Measurements from ENCODE around the gene PTPRK. TPM values are rescaled to one million over a fixed set of nuclear protein-coding genes. Genes with fewer than 3 reads are reported as not detected.

Gene PTPRK
- total and polyA plus RNA-seq, 2 experiments from 2014 or later: 26.9 to 56.4 TPM

DNA sequence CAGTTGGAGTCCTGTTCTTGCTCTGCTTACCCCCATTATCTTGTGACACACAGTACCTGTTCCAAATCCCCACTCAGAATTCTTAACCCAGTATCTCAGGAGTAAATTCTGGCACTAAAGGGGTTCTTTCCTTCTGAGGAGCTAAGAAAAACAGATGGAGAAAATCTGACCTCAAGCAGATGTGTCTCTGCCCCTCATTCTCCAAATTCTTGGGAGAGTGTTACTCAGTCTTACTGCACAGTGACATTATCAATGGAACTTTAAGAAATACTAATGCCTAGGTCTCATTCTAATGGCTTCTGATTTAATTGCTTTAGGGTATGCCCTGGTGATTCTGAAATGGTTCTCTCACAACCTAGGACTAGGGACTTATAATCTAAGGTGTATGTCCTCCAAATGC is 40.6 kb upstream of the PTPRK start (continued):
- TF ChIP-seq, protein P1, sequence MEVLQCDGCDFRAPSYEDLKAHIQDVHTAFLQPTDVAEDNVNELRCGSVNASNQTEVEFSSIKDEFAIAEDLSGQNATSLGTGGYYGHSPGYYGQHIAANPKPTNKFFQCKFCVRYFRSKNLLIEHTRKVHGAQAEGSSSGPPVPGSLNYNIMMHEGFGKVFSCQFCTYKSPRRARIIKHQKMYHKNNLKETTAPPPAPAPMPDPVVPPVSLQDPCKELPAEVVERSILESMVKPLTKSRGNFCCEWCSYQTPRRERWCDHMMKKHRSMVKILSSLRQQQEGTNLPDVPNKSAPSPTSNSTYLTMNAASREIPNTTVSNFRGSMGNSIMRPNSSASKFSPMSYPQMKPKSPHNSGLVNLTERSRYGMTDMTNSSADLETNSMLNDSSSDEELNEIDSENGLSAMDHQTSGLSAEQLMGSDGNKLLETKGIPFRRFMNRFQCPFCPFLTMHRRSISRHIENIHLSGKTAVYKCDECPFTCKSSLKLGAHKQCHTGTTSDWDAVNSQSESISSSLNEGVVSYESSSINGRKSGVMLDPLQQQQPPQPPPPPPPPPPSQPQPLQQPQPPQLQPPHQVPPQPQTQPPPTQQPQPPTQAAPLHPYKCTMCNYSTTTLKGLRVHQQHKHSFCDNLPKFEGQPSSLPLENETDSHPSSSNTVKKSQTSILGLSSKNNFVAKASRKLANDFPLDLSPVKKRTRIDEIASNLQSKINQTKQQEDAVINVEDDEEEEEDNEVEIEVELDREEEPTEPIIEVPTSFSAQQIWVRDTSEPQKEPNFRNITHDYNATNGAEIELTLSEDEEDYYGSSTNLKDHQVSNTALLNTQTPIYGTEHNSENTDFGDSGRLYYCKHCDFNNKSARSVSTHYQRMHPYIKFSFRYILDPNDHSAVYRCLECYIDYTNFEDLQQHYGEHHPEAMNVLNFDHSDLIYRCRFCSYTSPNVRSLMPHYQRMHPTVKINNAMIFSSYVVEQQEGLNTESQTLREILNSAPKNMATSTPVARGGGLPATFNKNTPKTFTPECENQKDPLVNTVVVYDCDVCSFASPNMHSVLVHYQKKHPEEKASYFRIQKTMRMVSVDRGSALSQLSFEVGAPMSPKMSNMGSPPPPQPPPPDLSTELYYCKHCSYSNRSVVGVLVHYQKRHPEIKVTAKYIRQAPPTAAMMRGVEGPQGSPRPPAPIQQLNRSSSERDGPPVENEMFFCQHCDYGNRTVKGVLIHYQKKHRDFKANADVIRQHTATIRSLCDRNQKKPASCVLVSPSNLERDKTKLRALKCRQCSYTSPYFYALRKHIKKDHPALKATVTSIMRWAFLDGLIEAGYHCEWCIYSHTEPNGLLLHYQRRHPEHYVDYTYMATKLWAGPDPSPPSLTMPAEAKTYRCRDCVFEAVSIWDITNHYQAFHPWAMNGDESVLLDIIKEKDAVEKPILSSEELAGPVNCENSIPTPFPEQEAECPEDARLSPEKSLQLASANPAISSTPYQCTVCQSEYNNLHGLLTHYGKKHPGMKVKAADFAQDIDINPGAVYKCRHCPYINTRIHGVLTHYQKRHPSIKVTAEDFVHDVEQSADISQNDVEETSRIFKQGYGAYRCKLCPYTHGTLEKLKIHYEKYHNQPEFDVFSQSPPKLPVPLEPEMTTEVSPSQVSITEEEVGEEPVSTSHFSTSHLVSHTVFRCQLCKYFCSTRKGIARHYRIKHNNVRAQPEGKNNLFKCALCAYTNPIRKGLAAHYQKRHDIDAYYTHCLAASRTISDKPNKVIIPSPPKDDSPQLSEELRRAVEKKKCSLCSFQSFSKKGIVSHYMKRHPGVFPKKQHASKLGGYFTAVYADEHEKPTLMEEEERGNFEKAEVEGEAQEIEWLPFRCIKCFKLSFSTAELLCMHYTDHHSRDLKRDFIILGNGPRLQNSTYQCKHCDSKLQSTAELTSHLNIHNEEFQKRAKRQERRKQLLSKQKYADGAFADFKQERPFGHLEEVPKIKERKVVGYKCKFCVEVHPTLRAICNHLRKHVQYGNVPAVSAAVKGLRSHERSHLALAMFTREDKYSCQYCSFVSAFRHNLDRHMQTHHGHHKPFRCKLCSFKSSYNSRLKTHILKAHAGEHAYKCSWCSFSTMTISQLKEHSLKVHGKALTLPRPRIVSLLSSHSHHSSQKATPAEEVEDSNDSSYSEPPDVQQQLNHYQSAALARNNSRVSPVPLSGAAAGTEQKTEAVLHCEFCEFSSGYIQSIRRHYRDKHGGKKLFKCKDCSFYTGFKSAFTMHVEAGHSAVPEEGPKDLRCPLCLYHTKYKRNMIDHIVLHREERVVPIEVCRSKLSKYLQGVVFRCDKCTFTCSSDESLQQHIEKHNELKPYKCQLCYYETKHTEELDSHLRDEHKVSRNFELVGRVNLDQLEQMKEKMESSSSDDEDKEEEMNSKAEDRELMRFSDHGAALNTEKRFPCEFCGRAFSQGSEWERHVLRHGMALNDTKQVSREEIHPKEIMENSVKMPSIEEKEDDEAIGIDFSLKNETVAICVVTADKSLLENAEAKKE (CRISPR knock-in tag; IDR thresholded peaks at IDR 0.05): no peak
- TF ChIP-seq EZH2phosphoT487 (IDR thresholded peaks at IDR 0.05; ENCODE audit: unreplicated experiment): no peak
- TF ChIP-seq JUNB (IDR thresholded peaks at IDR 0.05; ENCODE audit: unreplicated experiment): no peak

DNA sequence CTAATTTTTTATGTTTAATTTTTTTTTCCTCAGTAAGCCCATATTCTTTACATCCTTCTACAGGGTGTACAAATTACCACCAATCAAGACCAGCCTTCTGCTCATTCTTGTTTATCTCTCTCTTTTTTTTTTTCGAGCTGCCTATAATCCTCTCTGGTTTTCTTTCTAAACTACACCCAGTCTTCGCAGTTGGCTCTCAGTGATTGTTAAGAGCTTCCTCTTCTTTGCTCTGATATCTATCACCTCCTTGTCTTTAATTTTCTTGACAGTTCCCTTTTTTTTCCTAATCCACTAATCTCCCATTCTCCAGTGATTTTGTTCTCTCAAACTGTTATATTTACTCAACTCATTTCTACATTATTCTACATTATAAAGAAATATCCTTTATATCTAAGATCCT is 38.5 kb upstream of the PTPRK start:
- no peaks in the 10 kb centered on the region for H3K9me3 Mint-ChIP-seq
- TF ChIP-seq STAT1 (IDR thresholded peaks at IDR 0.05; ENCODE audit: unreplicated experiment) (no peak), NANOG (IDR thresholded peaks at IDR 0.05; ENCODE audit: borderline replicate concordance) (no peak), ZNF114 (CRISPR knock-in tag; IDR thresholded peaks at IDR 0.05) (no peak), JUNB (IDR thresholded peaks at IDR 0.05; ENCODE audit: unreplicated experiment) (no peak), CREB1 (CRISPR knock-in tag; IDR thresholded peaks at IDR 0.05; ENCODE audit: low read depth) (no peak)
- TF ChIP-seq, protein P1 (CRISPR knock-in tag; IDR thresholded peaks at IDR 0.05): no peak
- TF ChIP-seq, protein P2, sequence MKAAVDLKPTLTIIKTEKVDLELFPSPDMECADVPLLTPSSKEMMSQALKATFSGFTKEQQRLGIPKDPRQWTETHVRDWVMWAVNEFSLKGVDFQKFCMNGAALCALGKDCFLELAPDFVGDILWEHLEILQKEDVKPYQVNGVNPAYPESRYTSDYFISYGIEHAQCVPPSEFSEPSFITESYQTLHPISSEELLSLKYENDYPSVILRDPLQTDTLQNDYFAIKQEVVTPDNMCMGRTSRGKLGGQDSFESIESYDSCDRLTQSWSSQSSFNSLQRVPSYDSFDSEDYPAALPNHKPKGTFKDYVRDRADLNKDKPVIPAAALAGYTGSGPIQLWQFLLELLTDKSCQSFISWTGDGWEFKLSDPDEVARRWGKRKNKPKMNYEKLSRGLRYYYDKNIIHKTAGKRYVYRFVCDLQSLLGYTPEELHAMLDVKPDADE (IDR thresholded peaks at IDR 0.05): no peak
- Histone ChIP-seq H4K20me1 (replicated peaks; ENCODE audit: insufficient read depth) (no peaks in the 10 kb centered on the region), H3K27me3 (ENCODE audit: insufficient read depth) (no peaks in the 10 kb centered on the region), H3K79me2 (replicated peaks; ENCODE audit: insufficient read depth) (no peaks in the 10 kb centered on the region), H3K4me1 (ENCODE audit: insufficient read depth) (no peaks in the 10 kb centered on the region), H3K36me3 (ENCODE audit: insufficient read depth) (no peaks in the 10 kb centered on the region), H3F3A (replicated peaks; ENCODE audit: low read depth) (no peaks in the 10 kb centered on the region), H3K9me2 (ENCODE audit: insufficient read depth) (no peaks in the 10 kb centered on the region), H2AFZ (no peak overlapping the region), H3K27ac (ENCODE audit: low read depth) (no peak overlapping the region), H3K4me2 (no peak overlapping the region), H3K4me3 (no peak overlapping the region)
- DNase-seq (ENCODE audit: low spot score) (no peak), ATAC-seq (no peak)
- no peaks in the 10 kb centered on the region for H3K36me3 Mint-ChIP-seq (ENCODE audit: low read depth)
- H3K4me1 Mint-ChIP-seq: 0 out of 3 replicates have a peak, but pooled peaks cover 4% of the 10 kb centered on the region
- no peak overlapping the region for H3K27ac Mint-ChIP-seq
- H3K4me3 Mint-ChIP-seq: no peak overlapping the region
- no peaks in the 10 kb centered on the region for H3K27me3 Mint-ChIP-seq (ENCODE audit: insufficient read depth, low read depth, poor library complexity)
